HG02623 (cell line): ENCODE results near the gene ZC3HAV1.
"Not testable (repeated sequence)": the region's sequence is repeated elsewhere in the genome, so short reads cannot be mapped to it uniquely, and the experiment has no call there.

ENCODE experiments used
- ATAC-seq: cut with Tn5 transposase; IDR thresholded peaks from one replicate; pipeline ENCODE4 v1.9.1; 2021; ENCODE audit warnings: moderate library complexity; ENCODE audit not compliant: unreplicated experiment

Gene ZC3HAV1

GRCh38 chr7:139088268-139088667, 21.3 kb downstream of the ZC3HAV1 start:
- no peak for ATAC-seq

- ATAC-seq: no peak
Measured at GRCh38 chr7:139087212-139087611, 22.3 kb downstream of the ZC3HAV1 start.

GRCh38 chr7:139086454-139086853, 23.1 kb downstream of the ZC3HAV1 start:
- ATAC-seq: no peak

GRCh38 chr7:139084709-139085108, 24.8 kb downstream of the ZC3HAV1 start:
- no peak for ATAC-seq

- ATAC-seq: no peak
Measured at GRCh38 chr7:139081584-139081983, 27.9 kb downstream of the ZC3HAV1 start.

GRCh38 chr7:139080905-139081304, 28.6 kb downstream of the ZC3HAV1 start:
- no peak for ATAC-seq

- no peak for ATAC-seq
Measured at GRCh38 chr7:139079861-139080260, 29.7 kb downstream of the ZC3HAV1 start.

GRCh38 chr7:139078911-139079310, 30.6 kb downstream of the ZC3HAV1 start:
- no peak for ATAC-seq

GRCh38 chr7:139078399-139078798, 31.1 kb downstream of the ZC3HAV1 start:
- ATAC-seq: no peak

- not testable (repeated sequence) for ATAC-seq
Measured at GRCh38 chr7:139077706-139078105, 31.8 kb downstream of the ZC3HAV1 start.

- ATAC-seq: no peak
Measured at GRCh38 chr7:139075871-139076686, 33.4 kb downstream of the ZC3HAV1 start.

- ATAC-seq: peak; percentile 77
Measured at GRCh38 chr7:139075031-139075652, 34.4 kb downstream of the ZC3HAV1 start.

GRCh38 chr7:139072796-139073195, 36.7 kb downstream of the ZC3HAV1 start:
- ATAC-seq: no peak

GRCh38 chr7:139071680-139072079, 37.8 kb downstream of the ZC3HAV1 start:
- ATAC-seq: no peak

- no peak for ATAC-seq
Measured at GRCh38 chr7:139068544-139069399, 40.7 kb downstream of the ZC3HAV1 start.

- ATAC-seq: no peak
Measured at GRCh38 chr7:139066315-139066714, 43.2 kb downstream of the ZC3HAV1 start.

- no peak for ATAC-seq
Measured at GRCh38 chr7:139065323-139065722, 44.2 kb downstream of the ZC3HAV1 start.

- no peak for ATAC-seq
Measured at GRCh38 chr7:139061416-139061815, 48.1 kb downstream of the ZC3HAV1 start.

GRCh38 chr7:139060695-139061237, 48.8 kb downstream of the ZC3HAV1 start:
- ATAC-seq: no peak

GRCh38 chr7:139059905-139060304, 49.6 kb downstream of the ZC3HAV1 start:
- ATAC-seq: no peak

GRCh38 chr7:139058943-139059342, 50.6 kb downstream of the ZC3HAV1 start:
- no peak for ATAC-seq
